ENCODE results near the gene QRFP. TPM values are rescaled to one million over a fixed set of nuclear protein-coding genes. Genes with fewer than 3 reads are reported as not detected.

The QRFP gene
- total RNA-seq, 1 experiment from 2014 or later: not detected

GRCh38 chr9:130852801-130853200 lies 43.8 kb downstream of the QRFP start:
- H3K4ac ChIP-seq (ENCODE audit: low read depth, low read length): no peak overlapping the region
- H3K23ac ChIP-seq (ENCODE audit: insufficient read length, low read depth, low read length): no peak overlapping the region
- peak overlapping the region in 1 of 3 experiments; percentile 85; a peak in 2 of 7 replicates for H3K27ac Mint-ChIP-seq
- peaks cover 19 to 54% (median 44%) of the 10 kb centered on the region in 3 experiments for H3K36me3 Mint-ChIP-seq (ENCODE audit: insufficient read depth in 1 of 3, low read depth in 3 of 3)
- H3K9me3 ChIP-seq (ENCODE audit: control insufficient read depth, low read depth, low read length): no peaks in the 10 kb centered on the region
- H4K8ac ChIP-seq (replicated peaks; ENCODE audit: insufficient read length, low read depth, low read length): no peak overlapping the region
- WGBS (ENCODE audit: extremely low coverage, insufficient read length, low lambda C conversion rate): no CpG with 5 or more reads among the region's 7 CpGs
- no peak for DNase-seq
- no peak overlapping the region for H3K4me2 ChIP-seq (ENCODE audit: insufficient read depth, insufficient read length, low read length)
- H3K4me1 ChIP-seq (ENCODE audit: insufficient read depth, low read length): no peaks in the 10 kb centered on the region; the same call in 1 of the 2 replicates
- H3K9me3 Mint-ChIP-seq: no peaks in the 10 kb centered on the region
- H3K79me1 ChIP-seq (ENCODE audit: insufficient read depth, low read depth, low read length, poor library complexity, severe bottlenecking): peaks cover 8% of the 10 kb centered on the region
- H4K5ac ChIP-seq (ENCODE audit: insufficient read length, low read depth, low read length): no peak overlapping the region
- H2BK20ac ChIP-seq (ENCODE audit: low read depth, low read length, poor library complexity, severe bottlenecking): no peak overlapping the region
- no peak overlapping the region for H3K9ac ChIP-seq (ENCODE audit: extremely low read depth, insufficient read length, low read length)
- no peak overlapping the region for H3K27ac ChIP-seq (ENCODE audit: insufficient read length, low read depth, low read length)
- H3K4me1 Mint-ChIP-seq: peaks cover 6 to 16% of the 10 kb centered on the region in 2 experiments
- H3K79me2 ChIP-seq (ENCODE audit: insufficient read depth, low read length): peaks cover 12% of the 10 kb centered on the region
- H3K27me3 Mint-ChIP-seq (ENCODE audit: low read depth): no peaks in the 10 kb centered on the region
- no peak overlapping the region for H3K4me3 Mint-ChIP-seq
- no peak overlapping the region for H2AK5ac ChIP-seq (ENCODE audit: insufficient read length, low read length)
- H2BK120ac ChIP-seq (ENCODE audit: low read depth, low read length, poor library complexity, severe bottlenecking): no peak overlapping the region
- H3K18ac ChIP-seq (ENCODE audit: insufficient read length, low read depth, low read length): no peak overlapping the region
- H3K23me2 ChIP-seq (ENCODE audit: insufficient read length, low read depth, low read length, poor library complexity, severe bottlenecking): no peaks in the 10 kb centered on the region
- H2BK12ac ChIP-seq (ENCODE audit: insufficient read length, low read depth, low read length): no peak overlapping the region
- H2AFZ ChIP-seq (ENCODE audit: low read length): no peak overlapping the region
- H4K20me1 ChIP-seq (ENCODE audit: control insufficient read depth, insufficient read depth, insufficient read length): no peaks in the 10 kb centered on the region
- no peak overlapping the region for H4K91ac ChIP-seq (ENCODE audit: insufficient read length, low read depth, low read length)
- H2BK5ac ChIP-seq (ENCODE audit: insufficient read length, low read length): no peak overlapping the region
- no peak overlapping the region for H3K56ac ChIP-seq (ENCODE audit: insufficient read length, low read depth, low read length)
- no peak overlapping the region for H3T11ph ChIP-seq (ENCODE audit: low read length)
- H2BK15ac ChIP-seq (ENCODE audit: low read depth, low read length): no peak overlapping the region
- TF ChIP-seq, protein P1, sequence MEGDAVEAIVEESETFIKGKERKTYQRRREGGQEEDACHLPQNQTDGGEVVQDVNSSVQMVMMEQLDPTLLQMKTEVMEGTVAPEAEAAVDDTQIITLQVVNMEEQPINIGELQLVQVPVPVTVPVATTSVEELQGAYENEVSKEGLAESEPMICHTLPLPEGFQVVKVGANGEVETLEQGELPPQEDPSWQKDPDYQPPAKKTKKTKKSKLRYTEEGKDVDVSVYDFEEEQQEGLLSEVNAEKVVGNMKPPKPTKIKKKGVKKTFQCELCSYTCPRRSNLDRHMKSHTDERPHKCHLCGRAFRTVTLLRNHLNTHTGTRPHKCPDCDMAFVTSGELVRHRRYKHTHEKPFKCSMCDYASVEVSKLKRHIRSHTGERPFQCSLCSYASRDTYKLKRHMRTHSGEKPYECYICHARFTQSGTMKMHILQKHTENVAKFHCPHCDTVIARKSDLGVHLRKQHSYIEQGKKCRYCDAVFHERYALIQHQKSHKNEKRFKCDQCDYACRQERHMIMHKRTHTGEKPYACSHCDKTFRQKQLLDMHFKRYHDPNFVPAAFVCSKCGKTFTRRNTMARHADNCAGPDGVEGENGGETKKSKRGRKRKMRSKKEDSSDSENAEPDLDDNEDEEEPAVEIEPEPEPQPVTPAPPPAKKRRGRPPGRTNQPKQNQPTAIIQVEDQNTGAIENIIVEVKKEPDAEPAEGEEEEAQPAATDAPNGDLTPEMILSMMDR (conservative IDR thresholded peaks at IDR 0.05): no peak
- no peak overlapping the region for H3K14ac ChIP-seq (ENCODE audit: insufficient read depth, low read length)
- H3K27me3 ChIP-seq (ENCODE audit: insufficient read depth, low read length): no peaks in the 10 kb centered on the region
